PC-9 (cell line): ENCODE measurements around the gene SYNJ1. TPM values are rescaled to one million over a fixed set of nuclear protein-coding genes. Genes with fewer than 3 reads are reported as not detected.

Source experiments
- BruUV-seq: library from RNA; stranded (reverse); fragments of 400-500 nt; replicated peaks from 2 replicates; lab custom pipeline; 2021; lab: Mats Ljungman, UMichigan
- CTCF ChIA-PET: fragments of 300-600 bp; sonication (Branson Sonifier 250); formaldehyde crosslinking; loops from one replicate; lab custom pipeline; 2022; ENCODE audit warnings: antibody characterized with exemption; lab: Charles Lee
- POLR2A ChIA-PET: fragments of 300-600 bp; sonication (Branson Sonifier 250); formaldehyde crosslinking; loops from one replicate; lab custom pipeline; 2022; ENCODE audit warnings: antibody characterized with exemption; ENCODE audit not compliant: unreplicated experiment; lab: Charles Lee
- DNase-seq, 2 experiments: peaks; one replicate each; pipeline versions ENCODE4 v3.0.0 to v3.0.0-alpha.2; 2015 to 2022; ENCODE audit warnings: mixed read lengths in 1 of 2
- H2AFZ ChIP-seq: fragments of 200-600 bp; sonication (generic); 2 replicates; pipeline ENCODE4 v1.8.1; 2017; ENCODE audit warnings: antibody characterized with exemption
- H3F3A ChIP-seq: fragments of 200-600 bp; sonication (generic); 2 replicates; pipeline ENCODE4 v1.8.1; 2017; ENCODE audit warnings: antibody characterized with exemption, mild to moderate bottlenecking, low read depth; ENCODE audit not compliant: insufficient read depth
- H3K27ac ChIP-seq: fragments of 200-600 bp; sonication (generic); 2 replicates; pipeline ENCODE4 v1.6.1; 2016; ENCODE audit warnings: mixed run types
- H3K27me3 ChIP-seq: fragments of 200-600 bp; sonication (generic); 2 replicates; pipeline ENCODE4 v1.6.1; 2016; ENCODE audit warnings: low read depth, mixed run types; ENCODE audit not compliant: insufficient read depth
- H3K36me3 ChIP-seq: fragments of 200-600 bp; sonication (generic); 2 replicates; pipeline ENCODE4 v1.6.1; 2016; ENCODE audit warnings: low read depth, mixed run types
- H3K4me1 ChIP-seq: fragments of 200-600 bp; sonication (generic); replicated peaks from 2 replicates; pipeline ENCODE4 v1.6.1; 2016; ENCODE audit warnings: mixed run types; ENCODE audit not compliant: insufficient read depth
- H3K4me2 ChIP-seq: fragments of 200-600 bp; sonication (generic); 2 replicates; pipeline ENCODE4 v1.6.1; 2017; ENCODE audit warnings: mixed run types
- H3K4me3 ChIP-seq: fragments of 200-600 bp; sonication (generic); 2 replicates; pipeline ENCODE4 v1.6.1; 2016; ENCODE audit warnings: mixed run types
- H3K79me2 ChIP-seq: fragments of 200-600 bp; sonication (generic); 2 replicates; pipeline ENCODE4 v1.6.1; 2017; ENCODE audit warnings: low read depth, mixed run types
- H3K9me2 ChIP-seq: fragments of 200-600 bp; sonication (generic); 2 replicates; pipeline ENCODE4 v1.8.1; 2017; ENCODE audit warnings: mild to moderate bottlenecking; ENCODE audit not compliant: insufficient read depth
- H3K9me3 ChIP-seq: fragments of 200-600 bp; sonication (generic); 2 replicates; pipeline ENCODE4 v1.8.1; 2016; ENCODE audit warnings: low read depth; ENCODE audit not compliant: insufficient read depth
- H4K20me1 ChIP-seq: fragments of 200-600 bp; sonication (generic); 2 replicates; pipeline ENCODE4 v1.8.1; 2017; ENCODE audit not compliant: insufficient read depth
- CTCF ChIP-seq: fragments of 200-600 bp; sonication (generic); conservative IDR thresholded peaks from 2 replicates; pipeline ENCODE4 v1.6.1; 2017; ENCODE audit warnings: mixed run types, antibody characterized with exemption, mild to moderate bottlenecking, moderate library complexity
- EZH2 ChIP-seq: fragments of 200-600 bp; sonication (generic); IDR thresholded peaks from 2 replicates; pipeline ENCODE4 v1.8.0; 2017; ENCODE audit warnings: antibody characterized with exemption, low read depth
- intact Hi-C: fragments of 100-400 bp; cut with micrococcal nuclease; formaldehyde crosslinking; loops from one replicate; pipeline ENCODE4 v1.10.0; 2022; ENCODE audit not compliant: unreplicated experiment
- total RNA-seq: library from RNA; stranded (reverse); gene quantifications from 2 replicates; pipeline ENCODE4 v1.2.3, GENCODE V29; 2021

SYNJ1 gene
- total RNA-seq, 1 experiment from 2014 or later: 4.8 TPM

GRCh38 chr21:32733990-32734613 is 6.3 kb upstream of the SYNJ1 start:
- Histone ChIP-seq H3K9me3 (no peaks in the 10 kb centered on the region), H4K20me1 (no peaks in the 10 kb centered on the region), H3K4me1 (no peaks in the 10 kb centered on the region; the same call in 1 of the 2 replicates), H3K36me3 (no peaks in the 10 kb centered on the region), H3K4me2 (no peak overlapping the region), H3K4me3 (no peak overlapping the region), H2AFZ (no peak overlapping the region), H3K79me2 (no peaks in the 10 kb centered on the region), H3K27ac (no peak overlapping the region), H3F3A (peaks cover 8% of the 10 kb centered on the region; the same call in 1 of the 2 replicates), H3K9me2 (no peaks in the 10 kb centered on the region), H3K27me3 (no peaks in the 10 kb centered on the region)
- BruUV-seq: no TSS peak
- intact Hi-C loops: no loop called here
- no peak for DNase-seq
- POLR2A ChIA-PET: no interaction called here
- CTCF ChIA-PET: no interaction called here
- TF ChIP-seq EZH2: no peak
- no peak for TF ChIP-seq CTCF

- no peaks in the 10 kb centered on the region for H3K36me3 ChIP-seq
- H2AFZ ChIP-seq: no peak overlapping the region
- no peak overlapping the region for H3K4me2 ChIP-seq
- no peaks in the 10 kb centered on the region for H3K9me2 ChIP-seq
- no TSS peak for BruUV-seq
- intact Hi-C loops: no loop called here
- no peaks in the 10 kb centered on the region for H3K27me3 ChIP-seq
- ChIA-PET POLR2A (no interaction called here), CTCF (no interaction called here)
- H3K4me1 ChIP-seq: peaks cover 7% of the 10 kb centered on the region
- no peak overlapping the region for H3K4me3 ChIP-seq
- peaks cover 8% of the 10 kb centered on the region; the same call in 1 of the 2 replicates for H3F3A ChIP-seq
- no peaks in the 10 kb centered on the region for H4K20me1 ChIP-seq
- no peak for TF ChIP-seq CTCF
- no peak for TF ChIP-seq EZH2
- H3K9me3 ChIP-seq: no peaks in the 10 kb centered on the region
- DNase-seq: no peak
- H3K27ac ChIP-seq: no peak overlapping the region
- H3K79me2 ChIP-seq: no peaks in the 10 kb centered on the region
Observed at GRCh38 chr21:32733356-32733755, 5.5 kb upstream of the SYNJ1 start.

- intact Hi-C loops: no loop called here
- Histone ChIP-seq H4K20me1 (no peaks in the 10 kb centered on the region), H3K79me2 (no peaks in the 10 kb centered on the region), H3K4me3 (no peak overlapping the region), H3K36me3 (no peaks in the 10 kb centered on the region), H3K4me1 (peaks cover 7% of the 10 kb centered on the region), H3K9me2 (no peaks in the 10 kb centered on the region), H3K9me3 (no peaks in the 10 kb centered on the region), H2AFZ (no peak overlapping the region), H3K4me2 (no peak overlapping the region), H3K27ac (no peak overlapping the region), H3K27me3 (no peaks in the 10 kb centered on the region), H3F3A (peaks cover 8% of the 10 kb centered on the region; the same call in 1 of the 2 replicates)
- ChIA-PET POLR2A (no interaction called here), CTCF (no interaction called here)
- peak in 1 of 2 experiments; percentile 45 for DNase-seq
- no peak for TF ChIP-seq EZH2
- TF ChIP-seq CTCF: no peak
- no TSS peak for BruUV-seq
Observed at GRCh38 chr21:32732544-32732943, 4.7 kb upstream of the SYNJ1 start.
